Thoracic aorta (tissue), 2 donors: Measurements from ENCODE around the gene AMPH. TPM values are rescaled to one million over a fixed set of nuclear protein-coding genes. Genes with fewer than 3 reads are reported as not detected.

Experiments used
- ATAC-seq: fragments of 150-250 bp; one replicate; pipeline ENCODE4 v1.8.0; 2017; ENCODE audit warnings: low read depth; ENCODE audit not compliant: insufficient number of reproducible peaks, low FRiP score
- DNase-seq: peaks from one replicate; pipeline ENCODE4 v3.0.0-alpha.2; 2020; ENCODE audit warnings: low spot score
- H3K27ac ChIP-seq, 2 donors: fragments of 200-600 bp; sonication (generic); 1 replicate in 1 of 2; 2 replicates in 1 of 2; pipeline ENCODE4 v1.5.1; 2016; ENCODE audit warnings: mild to moderate bottlenecking in 2 of 2, moderate library complexity in 2 of 2
- H3K27me3 ChIP-seq: fragments of 200-600 bp; sonication (generic); replicated peaks from 2 replicates; pipeline ENCODE4 v1.6.0; 2016; ENCODE audit warnings: mild to moderate bottlenecking; ENCODE audit not compliant: insufficient read depth
- H3K36me3 ChIP-seq: fragments of 200-600 bp; sonication (generic); one replicate; pipeline ENCODE4 v1.5.1; 2016
- H3K4me1 ChIP-seq, 2 donors: fragments of 200-600 bp; sonication (generic); 1 replicate in 1 of 2; 2 replicates in 1 of 2; pipeline versions ENCODE4 v1.5.1 to v1.6.0; 2016; ENCODE audit warnings: low read depth in 2 of 2, mild to moderate bottlenecking in 1 of 2; ENCODE audit not compliant: control insufficient read depth in 1 of 2
- H3K4me3 ChIP-seq: fragments of 200-600 bp; sonication (generic); 2 replicates; pipeline ENCODE4 v1.5.1; 2016; ENCODE audit warnings: mild to moderate bottlenecking
- H3K9me3 ChIP-seq: fragments of 200-600 bp; sonication (generic); 2 replicates; pipeline ENCODE4 v1.5.1; 2016
- CTCF ChIP-seq: fragments of 200-600 bp; sonication (generic); IDR thresholded peaks from one replicate; pipeline ENCODE4 v1.5.1; 2019; ENCODE audit warnings: antibody characterized with exemption
- total RNA-seq, 2 donors: library from RNA; depleted of rRNA; stranded (reverse); fragments of >200 nt; gene quantifications; one replicate each; pipeline versions ENCODE4 v1.1.0 to v1.2.3, GENCODE V29; 2016

The AMPH gene
- total RNA-seq, 2 donors from 2014 or later, result 5.3 to 5.9 TPM

- Histone ChIP-seq H3K4me1 (no peaks in the 10 kb centered on the region), H3K27me3 (no peaks in the 10 kb centered on the region), H3K4me3 (no peak overlapping the region), H3K27ac (no peak overlapping the region), H3K36me3 (no peaks in the 10 kb centered on the region), H3K9me3 (no peaks in the 10 kb centered on the region)
- no peak for TF ChIP-seq CTCF
- ATAC-seq, result no peak
- DNase-seq, result no peak
Observed at GRCh38 chr7:38385682-38386081, 245.5 kb downstream of the AMPH start.

DNA sequence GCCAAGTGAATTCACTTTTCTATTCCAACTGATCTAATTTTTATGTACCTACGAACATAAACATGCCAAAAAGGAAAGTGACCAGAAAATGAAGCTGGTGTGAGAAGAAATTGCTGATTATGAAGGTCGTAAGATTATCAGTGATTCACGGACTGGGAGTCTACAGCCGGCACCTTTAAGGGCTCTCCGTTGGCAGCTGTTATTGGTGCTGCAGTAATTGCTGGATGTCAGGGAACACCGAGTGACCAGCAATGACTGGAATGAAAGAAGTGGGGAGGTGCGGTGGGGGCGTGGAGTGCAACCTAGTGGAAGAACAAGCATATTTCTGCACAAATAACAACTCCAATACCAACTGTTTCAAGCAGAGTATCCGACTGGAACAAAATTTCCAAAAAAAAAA is 247.9 kb downstream of the AMPH start:
- H3K27ac ChIP-seq, result no peak overlapping the region
- DNase-seq (no peak), ATAC-seq (no peak)
- H3K36me3 ChIP-seq, result no peaks in the 10 kb centered on the region
- H3K4me1 ChIP-seq, result no peaks in the 10 kb centered on the region
- no peaks in the 10 kb centered on the region for H3K27me3 ChIP-seq
- TF ChIP-seq CTCF, result no peak
- H3K9me3 ChIP-seq, result no peaks in the 10 kb centered on the region
- no peak overlapping the region for H3K4me3 ChIP-seq

DNA sequence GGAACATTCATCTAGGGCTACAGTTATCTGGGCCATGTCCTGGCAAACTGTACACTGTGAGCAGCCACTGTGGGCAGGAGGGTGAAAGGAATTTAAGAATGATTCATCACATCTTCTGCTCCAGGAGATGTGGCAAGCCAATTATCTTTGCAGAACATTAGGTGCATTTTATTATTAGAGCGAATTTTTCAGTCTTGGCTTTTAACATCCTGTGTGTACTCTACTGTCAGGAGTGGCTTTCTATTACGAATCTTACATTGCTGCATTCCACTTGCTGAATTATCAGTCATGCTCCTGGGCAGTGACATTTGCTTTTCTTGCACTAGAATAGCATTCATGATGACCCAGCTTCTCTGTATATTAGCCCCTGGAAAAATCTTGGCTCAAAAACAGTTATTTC is 248.5 kb downstream of the AMPH start:
- H3K27ac ChIP-seq, result no peak overlapping the region
- no peaks in the 10 kb centered on the region for H3K36me3 ChIP-seq
- H3K9me3 ChIP-seq, result no peaks in the 10 kb centered on the region
- DNase-seq (no peak), ATAC-seq (no peak)
- H3K4me3 ChIP-seq, result no peak overlapping the region
- no peaks in the 10 kb centered on the region for H3K4me1 ChIP-seq
- TF ChIP-seq CTCF, result no peak
- H3K27me3 ChIP-seq, result no peaks in the 10 kb centered on the region

DNA sequence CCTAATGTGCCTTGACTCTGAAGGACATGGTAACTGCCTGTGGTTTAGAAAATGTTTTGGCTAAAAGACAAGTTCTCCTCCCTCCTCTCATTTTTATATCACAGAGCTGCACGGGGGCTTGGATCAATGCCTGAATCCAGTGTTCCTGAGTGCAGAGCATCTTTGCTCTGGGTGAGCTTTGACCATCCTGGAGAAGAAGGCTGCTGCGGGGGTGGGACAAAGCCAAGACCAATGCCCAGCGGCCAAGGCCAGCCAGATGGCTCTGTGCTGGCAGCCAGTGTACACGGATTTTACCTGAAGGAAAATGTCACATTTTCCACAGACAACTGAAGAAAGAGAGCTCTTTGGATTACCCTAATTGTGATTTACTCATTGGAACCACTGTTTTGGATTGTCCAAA is 255.7 kb downstream of the AMPH start:
- ATAC-seq (no peak), DNase-seq (no peak)
- H3K4me3 ChIP-seq, result no peak overlapping the region
- no peak overlapping the region for H3K27ac ChIP-seq
- no peaks in the 10 kb centered on the region for H3K9me3 ChIP-seq
- no peaks in the 10 kb centered on the region for H3K4me1 ChIP-seq
- no peak for TF ChIP-seq CTCF
- no peaks in the 10 kb centered on the region for H3K27me3 ChIP-seq
- no peaks in the 10 kb centered on the region for H3K36me3 ChIP-seq

- H3K36me3 ChIP-seq, result no peaks in the 10 kb centered on the region
- H3K4me1 ChIP-seq, result no peaks in the 10 kb centered on the region
- no peak for ATAC-seq
- no peaks in the 10 kb centered on the region for H3K9me3 ChIP-seq
- no peak overlapping the region for H3K27ac ChIP-seq
- DNase-seq, result no peak
- peak; percentile 36 for TF ChIP-seq CTCF
- no peaks in the 10 kb centered on the region for H3K27me3 ChIP-seq
- no peak overlapping the region for H3K4me3 ChIP-seq
Observed at GRCh38 chr7:38374507-38374906, 256.7 kb downstream of the AMPH start.
